Panc1 (cell line): ENCODE measurements around the gene NPAS3. TPM values are rescaled to one million over a fixed set of nuclear protein-coding genes. Genes with fewer than 3 reads are reported as not detected.

Source experiments
- ATAC-seq: fragments of 200-7000 bp; cut with Tn5 transposase; 2 replicates; pipeline ENCODE4 v1.9.1; 2020; ENCODE audit warnings: mild to moderate bottlenecking, moderate library complexity
- BruUV-seq: library from RNA; stranded (reverse); fragments of 400-500 nt; replicated peaks from 2 replicates; lab custom pipeline; 2021; lab: Mats Ljungman, UMichigan
- CTCF ChIA-PET: fragments of 300-600 bp; sonication (Branson Sonifier 250); formaldehyde crosslinking; loops from one replicate; lab custom pipeline; 2022; ENCODE audit warnings: antibody characterized with exemption; lab: Charles Lee
- POLR2A ChIA-PET: fragments of 300-600 bp; sonication (Branson Sonifier 250); formaldehyde crosslinking; loops from one replicate; lab custom pipeline; 2022; ENCODE audit warnings: antibody characterized with exemption; lab: Charles Lee
- DNase-seq: peaks from one replicate; pipeline ENCODE4 v3.0.0-alpha.2; 2010; ENCODE audit warnings: low read depth, low spot score
- H3K27ac ChIP-seq: 2 replicates; pipeline ENCODE4 v1.5.1; 2011; ENCODE audit warnings: mild to moderate bottlenecking, low read length, inconsistent platforms
- H3K27me3 ChIP-seq: fragments of 200-500 bp; sonication (Bioruptor generic); 2 replicates; pipeline ENCODE4 v1.6.0; 2014; ENCODE audit warnings: low read length, inconsistent platforms; ENCODE audit not compliant: control insufficient read depth, insufficient read depth
- H3K36me3 ChIP-seq: fragments of 200-500 bp; sonication (Bioruptor generic); 2 replicates; pipeline ENCODE4 v1.5.1; 2014; ENCODE audit warnings: inconsistent platforms, mild to moderate bottlenecking, low read length, moderate library complexity; ENCODE audit not compliant: control insufficient read depth, insufficient read depth
- H3K4me1 ChIP-seq: 2 replicates; pipeline ENCODE4 v1.5.1; 2011; ENCODE audit warnings: inconsistent platforms, mild to moderate bottlenecking, low read length, moderate library complexity; ENCODE audit not compliant: control insufficient read depth, insufficient read depth
- H3K4me3 ChIP-seq, 2 experiments: 2 replicates each; pipeline ENCODE4 v1.5.1; 2011 to 2012; ENCODE audit warnings: low read depth in 2 of 2, low read length in 2 of 2, mild to moderate bottlenecking in 2 of 2, inconsistent platforms in 1 of 2, moderate library complexity in 1 of 2
- H3K9me3 ChIP-seq: fragments of 200-500 bp; sonication (Bioruptor generic); 2 replicates; pipeline ENCODE4 v1.5.1; 2014; ENCODE audit warnings: low read depth, mild to moderate bottlenecking, inconsistent platforms, low read length, moderate library complexity; ENCODE audit not compliant: control insufficient read depth, insufficient read depth
- CTCF ChIP-seq: fragments of 450-650 bp; IDR thresholded peaks from 2 replicates; pipeline ENCODE4 v1.5.1; 2017; ENCODE audit warnings: mild to moderate bottlenecking
- POLR2AphosphoS5 ChIP-seq: IDR thresholded peaks from 2 replicates; pipeline ENCODE4 v1.6.1; 2012; ENCODE audit warnings: mild to moderate bottlenecking, low read depth, low read length, moderate library complexity
- REST ChIP-seq, 2 experiments: IDR thresholded peaks; 2 replicates each; pipeline ENCODE4 v1.6.1; 2011 to 2012; ENCODE audit warnings: low read depth in 2 of 2, control low read depth in 1 of 2, low read length in 1 of 2, mild to moderate bottlenecking in 1 of 2, moderate library complexity in 1 of 2; ENCODE audit not compliant: insufficient read depth in 1 of 2
- SIN3A ChIP-seq: IDR thresholded peaks from 2 replicates; pipeline ENCODE4 v1.6.1; 2012; ENCODE audit warnings: low read depth, mild to moderate bottlenecking, low read length, moderate library complexity, borderline replicate concordance; ENCODE audit not compliant: insufficient read depth
- TCF7L2 ChIP-seq: IDR thresholded peaks from 2 replicates; pipeline ENCODE4 v1.6.1; 2011; ENCODE audit warnings: mild to moderate bottlenecking, low read depth, low read length, inconsistent platforms
- in situ Hi-C: cut with HindIII; loops from 2 replicates; pipeline ENCODE4 v1.10.0; 2016; ENCODE audit warnings: low sequenced_read_pairs, low pct_unique_long_range_greater_than_20kb
- intact Hi-C: fragments of 100-400 bp; cut with micrococcal nuclease; formaldehyde crosslinking; loops from one replicate; pipeline ENCODE4 v1.10.0; 2022; ENCODE audit not compliant: unreplicated experiment
- total RNA-seq: library from RNA; stranded (reverse); gene quantifications from one replicate; pipeline ENCODE4 v1.2.1, GENCODE V29; 2021; ENCODE audit not compliant: unreplicated experiment

The NPAS3 gene
- total RNA-seq, 1 experiment from 2014 or later: 0.23 TPM

- TF ChIP-seq SIN3A (no peak), TCF7L2 (no peak), POLR2AphosphoS5 (no peak), CTCF (no peak), REST (IDR thresholded peaks at IDR 0.05; ENCODE audit: insufficient read depth in 1 of 2, low read depth in 2 of 2, low read length in 1 of 2) (no peak)
- in situ Hi-C loops: no loop called here
- BruUV-seq: no TSS peak
- Histone ChIP-seq H3K9me3 (no peaks in the 10 kb centered on the region), H3K27me3 (no peaks in the 10 kb centered on the region), H3K4me3 (no peak overlapping the region), H3K27ac (no peak overlapping the region), H3K4me1 (no peaks in the 10 kb centered on the region), H3K36me3 (no peaks in the 10 kb centered on the region)
- CTCF ChIA-PET: no interaction called here
- ATAC-seq: no peak
- intact Hi-C loops: no loop called here
- DNase-seq: no peak
- POLR2A ChIA-PET: no interaction called here
Measured at GRCh38 chr14:33679461-33680225, 741.0 kb downstream of the NPAS3 start.

- no peak overlapping the region for H3K27ac ChIP-seq
- POLR2A ChIA-PET: no interaction called here
- CTCF ChIA-PET: no interaction called here
Measured at GRCh38 chr14:33680873-33681272, 742.2 kb downstream of the NPAS3 start.

More at GRCh38 chr14:33680873-33681272, 742.2 kb downstream of the NPAS3 start:
- TF ChIP-seq SIN3A: no peak
- no peak for TF ChIP-seq POLR2AphosphoS5
- TF ChIP-seq REST (IDR thresholded peaks at IDR 0.05; ENCODE audit: insufficient read depth in 1 of 2, low read depth in 2 of 2, low read length in 1 of 2): no peak
- no peak for TF ChIP-seq CTCF
- TF ChIP-seq TCF7L2: no peak
- intact Hi-C loops: no loop called here
- Histone ChIP-seq H3K9me3 (no peaks in the 10 kb centered on the region), H3K27me3 (no peaks in the 10 kb centered on the region), H3K4me3 (no peak overlapping the region), H3K36me3 (no peaks in the 10 kb centered on the region), H3K4me1 (no peaks in the 10 kb centered on the region)
- in situ Hi-C loops: no loop called here
- ATAC-seq (no peak), DNase-seq (no peak)
- BruUV-seq: no TSS peak
